T-cell (primary cell): ENCODE measurements around the gene OR2L2. TPM values are rescaled to one million over a fixed set of nuclear protein-coding genes. Genes with fewer than 3 reads are reported as not detected.

ENCODE experiments used
- ATAC-seq, 4 experiments: fragments of 200-7000 bp in 3 of 4; fragments of 150-1000 bp in 1 of 4; cut with Tn5 transposase; replicated peaks in 1 of 4; 1 replicate in 3 of 4; 2 replicates in 1 of 4; pipeline ENCODE4 v1.10.0; 2021; ENCODE audit warnings: moderate library complexity in 3 of 4, mild to moderate bottlenecking in 2 of 4, moderate number of reproducible peaks in 1 of 4
- CTCF ChIA-PET, 2 donors: fragments of 300-600 bp; sonication (Branson Sonifier 250); formaldehyde crosslinking; loops; one replicate each; lab custom pipeline; 2022; ENCODE audit warnings: antibody characterized with exemption in 2 of 2; lab: Charles Lee
- POLR2A ChIA-PET, 2 donors: fragments of 300-600 bp; sonication (Branson Sonifier 250); formaldehyde crosslinking; loops; one replicate each; lab custom pipeline; 2022; ENCODE audit warnings: antibody characterized with exemption in 2 of 2; lab: Charles Lee
- DNase-seq, 35 experiments: peaks; one replicate each; pipeline versions ENCODE4 v3.0.0 to v3.0.0-alpha.2; 2013 to 2023
- H3K27ac ChIP-seq: one replicate; pipeline ENCODE4 v1.5.1; 2013; ENCODE audit warnings: low read length
- H3K27me3 ChIP-seq, 2 experiments: replicated peaks in 1 of 2; 1 replicate in 1 of 2; 2 replicates in 1 of 2; pipeline versions ENCODE4 v1.6.1 to v1.7.0; 2013; ENCODE audit warnings: low read length in 1 of 2, mixed read lengths in 1 of 2; ENCODE audit not compliant: control insufficient read depth in 2 of 2, insufficient read depth in 2 of 2; ENCODE audit errors: extremely low read depth in 1 of 2
- H3K36me3 ChIP-seq, 2 donors: 1 replicate in 1 of 2; 2 replicates in 1 of 2; pipeline versions ENCODE4 v1.6.1 to v1.7.0; 2013; ENCODE audit warnings: low read length in 1 of 2; ENCODE audit not compliant: control insufficient read depth in 2 of 2, insufficient read depth in 1 of 2; ENCODE audit errors: extremely low read depth in 1 of 2
- H3K4me1 ChIP-seq, 2 experiments: 1 replicate in 1 of 2; 2 replicates in 1 of 2; pipeline versions ENCODE4 v1.6.1 to v1.7.0; 2013; ENCODE audit warnings: low read length in 2 of 2, mixed read lengths in 1 of 2; ENCODE audit not compliant: insufficient read depth in 2 of 2, control insufficient read depth in 1 of 2; ENCODE audit errors: extremely low read depth in 1 of 2
- H3K4me3 ChIP-seq, 2 donors: 1 replicate in 1 of 2; 2 replicates in 1 of 2; pipeline versions ENCODE4 v1.5.1 to v1.7.0; 2013; ENCODE audit warnings: mild to moderate bottlenecking in 2 of 2, low read length in 1 of 2, moderate library complexity in 1 of 2; ENCODE audit not compliant: control insufficient read depth in 1 of 2; ENCODE audit errors: extremely low read depth in 1 of 2
- H3K9me3 ChIP-seq: 2 replicates; pipeline ENCODE4 v1.7.0; 2013
- H3K27ac Mint-ChIP-seq, 2 donors: one replicate each; pipeline ENCODE4 v1.8.0; 2020 to 2021; ENCODE audit warnings: mild to moderate bottlenecking in 2 of 2, mixed read lengths in 2 of 2
- H3K27me3 Mint-ChIP-seq, 2 donors: one replicate each; pipeline ENCODE4 v1.8.0; 2021 to 2022; ENCODE audit warnings: mixed read lengths in 2 of 2
- H3K36me3 Mint-ChIP-seq: one replicate; pipeline ENCODE4 v1.8.0; 2021; ENCODE audit warnings: mixed read lengths
- H3K4me1 Mint-ChIP-seq, 3 donors: one replicate each; pipeline ENCODE4 v1.8.0; 2020 to 2022; ENCODE audit warnings: mixed read lengths in 3 of 3, mild to moderate bottlenecking in 1 of 3
- H3K4me3 Mint-ChIP-seq, 3 donors: one replicate each; pipeline ENCODE4 v1.8.0; 2020 to 2022; ENCODE audit warnings: mild to moderate bottlenecking in 3 of 3, mixed read lengths in 3 of 3, moderate library complexity in 3 of 3
- H3K9me3 Mint-ChIP-seq, 3 donors: one replicate each; pipeline ENCODE4 v1.8.0; 2020 to 2022; ENCODE audit warnings: mixed read lengths in 3 of 3
- WGBS: methylation state at CpG from one replicate; pipeline ENCODE4 v1.1.5; 2013; ENCODE audit warnings: missing lambda C conversion rate; ENCODE audit not compliant: insufficient coverage; 5-methylcytosine and 5-hydroxymethylcytosine counted together
- total RNA-seq, 35 experiments: library from RNA in 6 of 35; stranded (reverse) in 6 of 35; fragments of 120-200 nt in 1 of 35; gene quantifications; one replicate each; pipeline versions ENCODE4 v1.2.1 to v1.2.4 and lab custom pipeline; 2013 to 2026

Gene OR2L2
- total RNA-seq, 5 donors from 2014 or later (not counting 1 experiment from before 2014, with no cell fraction given), result 0.06 to 0.43 (median 0.09) TPM

DNA sequence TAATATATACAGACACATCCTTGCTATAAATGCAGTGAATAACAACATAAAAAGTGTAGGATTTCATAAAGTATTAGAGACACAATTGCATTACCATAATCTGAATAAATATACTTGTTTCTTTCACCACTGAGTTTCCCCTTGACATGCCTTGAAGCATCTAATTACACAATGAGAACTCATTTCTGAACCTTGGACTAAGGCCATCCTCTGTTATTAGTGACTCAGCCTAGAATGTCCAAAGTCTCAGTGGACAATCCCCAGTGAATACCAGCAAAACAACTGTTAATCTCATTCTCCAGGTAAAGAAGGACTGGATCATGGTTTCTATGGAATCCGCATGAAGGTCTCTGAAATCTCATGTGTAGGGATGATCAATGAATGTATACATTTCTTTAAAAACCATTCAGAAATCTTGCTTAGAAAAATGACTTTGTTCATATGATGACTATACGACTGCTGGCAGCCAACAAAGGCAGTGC, 16.6 kb upstream of the OR2L2 start, which contains the start of gene OR2L5:
Gene OR2L5 (plus strand): TSS at position 432 of the 482 bp plus-strand sequence. CDS start 8,288 bp downstream, outside the sequence.
- Histone ChIP-seq H3K36me3 (no peaks in the 10 kb centered on the region), H3K27me3 (no peaks in the 10 kb centered on the region), H3K4me3 (no peak within 1 kb of the TSS), H3K4me1 (no peaks in the 10 kb centered on the region), H3K9me3 (no peaks in the 10 kb centered on the region), H3K27ac (no peak within 1 kb of the TSS)
- Mint-ChIP-seq H3K4me3 (no peak within 1 kb of the TSS), H3K9me3 (peaks cover 21 to 39% (median 32%) of the 10 kb centered on the region in 3 donors), H3K36me3 (no peaks in the 10 kb centered on the region), H3K27me3 (no peaks in the 10 kb centered on the region), H3K4me1 (no peaks in the 10 kb centered on the region), H3K27ac (no peak within 1 kb of the TSS)
- DNase-seq, result no peak
- no peak for ATAC-seq
- ChIA-PET POLR2A (no interaction called here), CTCF (no interaction called here)
- WGBS, result 83% methylated on average over 1 of the region's 2 CpGs

DNA sequence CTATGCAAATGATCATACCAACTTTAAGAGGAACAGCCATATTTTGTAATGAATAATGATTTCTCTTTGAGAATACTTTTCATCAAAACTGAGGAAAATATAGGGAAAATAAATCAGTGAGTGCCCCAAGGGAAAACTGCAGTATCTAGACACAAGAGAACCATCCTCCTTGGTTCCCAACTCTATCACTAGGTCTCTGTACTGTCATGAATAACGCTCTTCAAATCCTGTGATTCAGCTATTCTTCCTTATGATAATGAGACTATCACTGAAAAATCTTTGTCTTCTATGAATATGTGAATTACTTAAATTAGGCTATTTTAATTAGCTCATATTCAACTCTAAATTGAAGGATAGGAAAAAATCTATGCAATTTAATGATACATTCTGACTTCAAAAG, 14.1 kb upstream of the OR2L2 start:
- H3K4me3 ChIP-seq, result no peak overlapping the region
- H3K4me1 Mint-ChIP-seq, result no peaks in the 10 kb centered on the region
- CTCF ChIA-PET, result no interaction called here
- H3K27me3 Mint-ChIP-seq, result no peaks in the 10 kb centered on the region
- H3K36me3 ChIP-seq, result no peaks in the 10 kb centered on the region
- ATAC-seq (no peak), DNase-seq (no peak)
- no peak overlapping the region for H3K27ac ChIP-seq
- no peak overlapping the region for H3K27ac Mint-ChIP-seq
- no peak overlapping the region for H3K4me3 Mint-ChIP-seq
- no peaks in the 10 kb centered on the region for H3K4me1 ChIP-seq
- no peaks in the 10 kb centered on the region for H3K9me3 ChIP-seq
- no CpG with 5 or more reads among the region's 1 CpG for WGBS
- H3K36me3 Mint-ChIP-seq, result no peaks in the 10 kb centered on the region
- H3K9me3 Mint-ChIP-seq, result peaks cover 9 to 16% (median 11%) of the 10 kb centered on the region in 3 donors
- POLR2A ChIA-PET, result no interaction called here
- no peaks in the 10 kb centered on the region for H3K27me3 ChIP-seq

DNA sequence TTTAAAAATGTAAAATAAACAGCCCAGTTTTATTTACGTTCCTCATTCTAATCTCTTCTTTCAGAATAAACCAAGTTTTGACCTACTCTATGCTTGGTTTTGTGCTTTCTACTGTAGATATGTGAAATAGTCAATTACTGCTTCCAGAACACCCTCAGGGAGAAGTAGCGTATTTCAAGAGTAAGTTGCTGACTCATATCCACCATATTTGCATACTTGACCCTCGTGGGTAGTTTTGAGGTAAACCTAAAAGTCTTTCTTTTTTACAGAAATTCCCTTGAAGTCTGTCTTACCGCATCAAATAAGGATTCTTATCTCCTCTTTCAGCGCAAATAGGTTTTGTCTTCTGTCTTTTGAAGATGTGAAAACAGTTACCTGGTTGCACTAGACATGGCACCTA, 15.3 kb downstream of the OR2L2 start:
- no peak overlapping the region for H3K27ac Mint-ChIP-seq
- H3K36me3 ChIP-seq, result no peaks in the 10 kb centered on the region
- POLR2A ChIA-PET, result no interaction called here
- no peaks in the 10 kb centered on the region for H3K27me3 Mint-ChIP-seq
- no peaks in the 10 kb centered on the region for H3K27me3 ChIP-seq
- no peak overlapping the region for H3K27ac ChIP-seq
- ATAC-seq, result no peak
- whole genome bisulfite sequencing, result no CpG with 5 or more reads among the region's 5 CpGs
- peaks cover 18 to 23% (median 22%) of the 10 kb centered on the region in 3 donors for H3K9me3 Mint-ChIP-seq
- H3K4me1 ChIP-seq, result no peaks in the 10 kb centered on the region
- CTCF ChIA-PET, result no interaction called here
- H3K9me3 ChIP-seq, result no peaks in the 10 kb centered on the region
- no peaks in the 10 kb centered on the region for H3K36me3 Mint-ChIP-seq
- H3K4me1 Mint-ChIP-seq, result no peaks in the 10 kb centered on the region
- no peak overlapping the region for H3K4me3 Mint-ChIP-seq
- no peak overlapping the region for H3K4me3 ChIP-seq
- no peak for DNase-seq

DNA sequence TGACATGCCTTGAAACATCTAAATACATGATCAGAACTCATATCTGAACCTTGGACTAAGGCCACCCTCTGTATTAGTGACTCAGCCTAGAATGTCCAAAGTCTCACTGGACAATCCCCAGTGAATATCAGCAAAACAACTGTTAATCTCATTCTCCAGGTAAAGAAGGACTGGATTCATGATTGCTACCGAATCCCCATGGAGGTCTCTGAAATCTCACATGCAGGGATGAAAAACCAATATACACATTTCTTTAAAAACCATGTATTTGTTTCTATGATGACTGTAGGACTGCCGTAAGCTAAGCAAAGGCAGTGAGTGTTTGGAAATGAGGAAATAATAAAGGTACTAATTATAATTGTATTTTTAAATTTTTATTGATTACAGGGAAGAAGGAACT, 16.7 kb downstream of the OR2L2 start, which contains the start of gene OR2L3:
Gene OR2L3 (plus strand): TSS at position 301 of the 400 bp plus-strand sequence. CDS start 13,846 bp downstream, outside the sequence.
- ATAC-seq, result no peak
- H3K4me3 ChIP-seq, result no peak within 1 kb of the TSS
- no peaks in the 10 kb centered on the region for H3K27me3 ChIP-seq
- H3K4me1 Mint-ChIP-seq, result no peaks in the 10 kb centered on the region
- H3K27me3 Mint-ChIP-seq, result no peaks in the 10 kb centered on the region
- no peaks in the 10 kb centered on the region for H3K9me3 ChIP-seq
- ChIA-PET CTCF (no interaction called here), POLR2A (no interaction called here)
- DNase-seq, result no peak
- no peak within 1 kb of the TSS for H3K27ac Mint-ChIP-seq
- no peak within 1 kb of the TSS for H3K27ac ChIP-seq
- no peaks in the 10 kb centered on the region for H3K36me3 ChIP-seq
- no CpG with 5 or more reads among the region's 2 CpGs for WGBS
- no peaks in the 10 kb centered on the region for H3K4me1 ChIP-seq
- no peaks in the 10 kb centered on the region for H3K36me3 Mint-ChIP-seq
- no peak within 1 kb of the TSS for H3K4me3 Mint-ChIP-seq
- peaks cover 9 to 20% (median 20%) of the 10 kb centered on the region in 3 donors for H3K9me3 Mint-ChIP-seq

DNA sequence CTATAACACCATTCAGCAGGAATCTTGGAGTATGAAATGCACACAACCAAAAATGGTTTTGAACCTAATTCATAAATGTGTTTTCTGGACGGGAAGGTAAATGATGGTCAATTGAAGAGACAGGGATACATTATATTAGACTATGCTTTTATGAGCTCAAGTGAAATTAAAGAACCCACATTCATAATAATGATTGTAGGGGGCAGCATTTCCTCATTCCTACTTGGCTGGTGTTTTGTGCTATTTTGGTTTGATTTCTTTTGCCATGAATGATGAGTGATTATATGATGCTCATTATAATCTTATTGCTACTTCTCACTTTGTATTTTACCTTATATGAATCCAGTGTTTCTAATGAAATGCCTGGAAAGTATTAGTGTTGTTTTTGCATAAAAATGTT, 17.1 kb downstream of the OR2L2 start:
- Mint-ChIP-seq H3K36me3 (no peaks in the 10 kb centered on the region), H3K27ac (no peak overlapping the region), H3K4me1 (no peaks in the 10 kb centered on the region), H3K4me3 (no peak overlapping the region), H3K9me3 (peaks cover 9 to 20% (median 20%) of the 10 kb centered on the region in 3 donors), H3K27me3 (no peaks in the 10 kb centered on the region)
- ATAC-seq (no peak), DNase-seq (no peak)
- Histone ChIP-seq H3K4me3 (no peak overlapping the region), H3K27ac (no peak overlapping the region), H3K36me3 (no peaks in the 10 kb centered on the region), H3K27me3 (no peaks in the 10 kb centered on the region), H3K4me1 (no peaks in the 10 kb centered on the region), H3K9me3 (no peaks in the 10 kb centered on the region)
- no CpG with 5 or more reads among the region's 1 CpG for WGBS
- ChIA-PET CTCF (no interaction called here), POLR2A (no interaction called here)

- Histone ChIP-seq H3K4me1 (no peaks in the 10 kb centered on the region), H3K36me3 (no peaks in the 10 kb centered on the region), H3K9me3 (no peaks in the 10 kb centered on the region), H3K4me3 (no peak overlapping the region), H3K27me3 (no peaks in the 10 kb centered on the region), H3K27ac (no peak overlapping the region)
- ATAC-seq (no peak), DNase-seq (no peak)
- ChIA-PET POLR2A (no interaction called here), CTCF (no interaction called here)
- Mint-ChIP-seq H3K9me3 (peaks cover 15 to 26% (median 26%) of the 10 kb centered on the region in 3 donors), H3K27me3 (no peaks in the 10 kb centered on the region), H3K4me3 (no peak overlapping the region), H3K4me1 (no peaks in the 10 kb centered on the region), H3K36me3 (no peaks in the 10 kb centered on the region), H3K27ac (no peak overlapping the region)
These were observed 24.8 kb downstream of the OR2L2 start for GRCh38 chr1:248054671-248055070.

DNA sequence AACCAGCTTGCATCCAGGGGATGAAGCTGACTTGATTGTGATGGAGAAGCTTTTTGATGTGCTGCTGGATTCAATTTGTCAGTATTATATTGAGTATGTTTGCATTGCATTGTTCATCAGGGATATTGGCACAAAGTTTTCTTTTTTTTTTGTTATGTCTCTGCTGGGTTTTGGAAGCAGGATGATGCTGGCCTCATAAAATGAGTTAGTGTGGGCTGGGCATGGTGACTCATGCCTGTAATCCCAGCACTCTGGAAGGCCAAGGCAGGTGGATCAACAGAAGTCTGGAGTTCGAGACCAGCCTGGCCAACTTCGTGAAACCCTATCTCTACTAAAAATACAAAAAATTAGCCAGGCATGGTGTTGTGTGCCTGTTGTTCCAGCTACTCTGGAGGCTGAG, 25.4 kb downstream of the OR2L2 start:
- Mint-ChIP-seq H3K27ac (no peak overlapping the region), H3K36me3 (no peaks in the 10 kb centered on the region), H3K4me1 (no peaks in the 10 kb centered on the region), H3K9me3 (peaks cover 15 to 26% (median 25%) of the 10 kb centered on the region in 3 donors), H3K27me3 (no peaks in the 10 kb centered on the region), H3K4me3 (no peak overlapping the region)
- no peaks in the 10 kb centered on the region for H3K4me1 ChIP-seq
- H3K9me3 ChIP-seq, result no peaks in the 10 kb centered on the region
- H3K27me3 ChIP-seq, result no peaks in the 10 kb centered on the region
- no peaks in the 10 kb centered on the region for H3K36me3 ChIP-seq
- POLR2A ChIA-PET, result no interaction called here
- no CpG with 5 or more reads among the region's 2 CpGs for WGBS
- no peak for ATAC-seq
- CTCF ChIA-PET, result no interaction called here
- H3K27ac ChIP-seq, result no peak overlapping the region
- H3K4me3 ChIP-seq, result no peak overlapping the region
- no peak for DNase-seq
